Right kidney (tissue), 1 donor: Measurements from ENCODE around the gene MRNIP.

Source experiments
- DNase-seq: peaks from one replicate; pipeline ENCODE4 v3.0.0-alpha.2; 2016

MRNIP gene

GRCh38 chr5:179804555-179804947, 54.1 kb downstream of the MRNIP start:
- no peak for DNase-seq

GRCh38 chr5:179803651-179804554, 54.7 kb downstream of the MRNIP start:
- no peak for DNase-seq

- no peak for DNase-seq
These were observed 55.6 kb downstream of the MRNIP start for GRCh38 chr5:179802950-179803562.

GRCh38 chr5:179802207-179802883, 56.3 kb downstream of the MRNIP start:
- no peak for DNase-seq

- peak; percentile 56 for DNase-seq
These were observed 57.1 kb downstream of the MRNIP start for GRCh38 chr5:179801304-179802206.

GRCh38 chr5:179800696-179801201, 57.9 kb downstream of the MRNIP start:
- no peak for DNase-seq

DNA sequence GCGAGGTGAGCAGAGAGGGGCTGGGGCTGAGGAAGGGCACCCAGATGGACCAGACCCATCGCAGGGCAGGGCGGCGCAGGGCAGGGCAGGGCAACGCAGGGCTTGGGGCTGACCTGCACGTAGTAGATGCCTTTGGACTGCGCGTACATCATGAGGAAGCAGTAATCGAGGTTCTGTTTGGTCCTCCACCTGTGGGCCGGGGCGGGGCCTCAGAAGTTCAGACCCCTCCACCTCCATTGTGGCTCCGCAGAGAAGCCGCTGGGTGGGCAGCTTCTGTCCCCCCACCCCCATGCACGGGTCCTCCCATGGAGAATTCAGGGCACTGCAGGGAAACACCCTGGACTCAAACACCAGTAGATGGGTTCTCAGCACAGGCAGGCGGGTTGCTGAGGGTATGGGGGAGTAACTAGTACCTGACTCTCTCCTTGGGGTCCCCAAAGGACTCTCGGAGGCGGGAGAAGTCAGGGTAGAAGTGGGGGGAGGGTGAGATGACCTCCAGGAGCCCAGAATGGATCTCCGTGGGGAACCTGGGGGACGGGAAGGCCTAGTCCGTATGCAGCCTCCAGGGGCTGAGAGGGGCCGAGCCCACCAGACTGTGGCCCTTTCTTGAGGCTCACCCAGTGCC, 58.4 kb downstream of the MRNIP start:
- DNase-seq = no peak

- DNase-seq = no peak
These were observed 59.0 kb downstream of the MRNIP start for GRCh38 chr5:179799644-179799973.

- DNase-seq = no peak
These were observed 59.6 kb downstream of the MRNIP start for GRCh38 chr5:179798771-179799643.

- DNase-seq = no peak
These were observed 60.4 kb downstream of the MRNIP start for GRCh38 chr5:179798144-179798770.

- no peak for DNase-seq
These were observed 60.9 kb downstream of the MRNIP start for GRCh38 chr5:179797741-179798140.

DNA sequence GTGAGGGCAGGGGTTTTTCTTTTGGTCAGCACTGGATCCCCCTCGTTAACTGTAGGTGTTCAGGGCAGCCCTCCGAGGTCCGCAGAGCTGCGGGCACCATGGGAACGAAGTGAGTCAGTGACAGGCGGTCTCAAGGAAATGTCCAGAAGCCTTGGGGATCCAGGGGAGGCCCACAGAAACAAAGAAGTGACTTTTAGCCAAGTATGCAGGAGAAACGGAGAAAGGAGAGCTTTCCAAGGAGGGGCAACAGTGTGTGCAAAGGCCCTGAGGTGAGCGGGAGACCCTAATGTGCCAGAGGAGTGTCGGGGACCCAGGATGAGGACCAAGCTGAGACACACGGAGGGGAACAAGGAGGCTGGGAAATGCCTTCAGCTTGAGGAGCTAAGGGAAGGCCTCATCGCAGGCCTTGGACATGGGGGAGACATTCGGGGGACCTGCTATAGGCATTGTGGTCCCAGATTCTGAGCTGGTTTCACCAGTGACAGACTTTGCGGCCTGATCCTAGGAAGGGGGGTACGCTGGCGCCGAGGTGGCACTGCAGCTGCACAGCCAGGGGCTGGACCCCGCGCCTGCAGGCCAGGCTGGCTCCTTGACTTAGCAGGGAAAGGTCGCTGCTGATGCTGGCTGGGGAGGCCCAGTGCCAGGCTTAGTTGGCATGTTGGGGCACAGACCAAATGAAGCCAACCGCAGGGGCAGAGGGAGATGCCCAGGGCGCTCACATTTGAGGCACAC, 61.6 kb downstream of the MRNIP start:
- no peak for DNase-seq

DNA sequence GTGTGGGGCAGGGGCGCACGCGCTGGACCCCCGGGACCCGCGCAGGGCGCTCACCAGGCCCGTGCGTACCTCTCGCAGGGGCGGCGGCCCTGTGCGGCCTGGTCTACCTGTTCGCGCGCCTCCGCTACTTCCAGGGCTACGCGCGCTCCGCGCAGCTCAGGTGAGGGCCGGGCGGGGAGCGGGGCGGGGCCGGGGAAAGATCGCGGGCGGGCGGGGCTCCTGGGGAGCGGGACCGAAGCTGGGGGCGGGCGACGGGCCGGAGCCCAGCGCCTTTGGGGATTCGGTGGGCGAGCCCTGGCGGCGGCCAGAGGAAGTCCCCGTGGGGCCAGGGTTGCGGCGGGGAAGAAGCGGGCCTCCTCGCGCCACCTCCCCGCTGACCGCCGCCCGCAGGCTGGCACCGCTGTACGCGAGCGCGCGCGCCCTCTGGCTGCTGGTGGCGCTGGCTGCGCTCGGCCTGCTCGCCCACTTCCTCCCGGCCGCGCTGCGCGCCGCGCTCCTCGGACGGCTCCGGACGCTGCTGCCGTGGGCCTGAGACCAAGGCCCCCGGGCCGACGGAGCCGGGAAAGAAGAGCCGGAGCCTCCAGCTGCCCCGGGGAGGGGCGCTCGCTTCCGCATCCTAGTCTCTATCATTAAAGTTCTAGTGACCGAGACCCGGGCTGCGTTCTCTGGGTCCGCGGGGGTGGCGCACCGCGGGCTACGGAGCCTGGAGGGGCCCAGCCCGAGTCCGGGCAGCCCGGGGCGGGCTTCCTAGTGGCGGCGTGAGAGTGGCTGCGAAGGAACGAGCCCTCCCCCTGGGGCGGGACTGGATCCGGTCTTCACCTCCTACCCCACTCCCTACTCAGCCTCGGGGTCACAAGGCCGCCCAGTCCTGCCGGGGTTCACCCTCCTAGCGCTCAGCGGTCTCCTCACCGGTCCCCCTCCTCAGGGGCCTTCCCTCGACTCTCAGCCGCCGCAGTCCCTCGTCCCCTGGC, 62.5 kb downstream of the MRNIP start:
- DNase-seq = peak; percentile 93

- peak; percentile 80 for DNase-seq
These were observed 63.4 kb downstream of the MRNIP start for GRCh38 chr5:179795049-179795862.

GRCh38 chr5:179794575-179794974, 64.0 kb downstream of the MRNIP start:
- DNase-seq = no peak

- DNase-seq = no peak
These were observed 64.4 kb downstream of the MRNIP start for GRCh38 chr5:179794171-179794570.

DNA sequence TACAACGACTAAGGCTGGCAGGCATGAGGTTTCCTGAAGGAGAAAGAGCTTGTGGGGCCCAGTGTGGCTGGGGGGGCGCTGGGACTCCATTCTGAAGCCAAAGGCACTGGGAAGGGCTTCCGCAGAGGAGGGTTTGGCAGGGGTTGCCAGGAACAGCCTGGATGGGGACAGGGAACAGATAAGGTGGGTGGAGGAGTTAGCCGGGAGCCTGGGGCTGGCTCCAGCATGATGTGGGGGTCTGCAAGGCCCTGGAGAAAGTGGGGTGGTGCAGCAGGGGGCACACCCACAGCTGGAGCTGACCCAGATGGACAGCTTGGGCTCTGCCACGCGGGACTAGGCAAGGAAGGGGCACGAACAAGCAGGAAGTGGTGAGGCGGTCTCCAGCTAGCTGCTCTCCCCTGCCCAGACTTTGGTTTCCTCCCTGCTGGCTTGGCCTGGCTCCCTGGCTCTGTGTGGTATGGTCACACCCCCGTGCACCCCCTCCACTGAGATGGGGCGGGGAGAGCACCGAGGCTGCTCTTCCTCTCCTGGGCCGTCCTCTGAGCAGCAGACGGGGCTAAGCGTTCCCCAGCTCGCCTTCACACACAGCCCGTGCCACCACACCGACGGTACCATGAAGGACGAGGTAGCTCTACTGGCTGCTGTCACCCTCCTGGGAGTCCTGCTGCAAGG, 65.0 kb downstream of the MRNIP start, which contains the start of gene LTC4S:
Gene LTC4S, plus strand, starts transcription at position 519 of the 672 bp plus-strand sequence. Its CDS starts 95 bp downstream, at position 614.
- no peak for DNase-seq
